Measurements from ENCODE around the gene LRRC53.

GRCh38 chr1:74504125-74504932 lies 8.1 kb downstream of the LRRC53 start:
- TF ChIP-seq CTCF (IDR thresholded peaks at IDR 0.05; ENCODE audit: low read depth, low read length) (peak; percentile 86), POLR2A (IDR thresholded peaks at IDR 0.05; ENCODE audit: extremely low read depth, insufficient read length) (no peak), MAX (IDR thresholded peaks at IDR 0.05; ENCODE audit: low read depth, low read length) (no peak)

Measured in NB4 (cell line).